NCI-H2227 treated with DMSO at 0.1 percent for 48 hours (cell line): ENCODE measurements around the gene DLG2.
A peak's percentile ranks its signal among the peaks of the same experiment; 100 is the strongest.

Experiments
- DNase-seq: peaks from one replicate; lab custom pipeline; 2025; lab: John Stamatoyannopoulos, UW

The DLG2 gene

GRCh38 chr11:84212468-84213390 lies 1414.4 kb downstream of the DLG2 start:
- peak; percentile 44 for DNase-seq

- DNase-seq: no peak
Observed at GRCh38 chr11:84211896-84212295, 1415.2 kb downstream of the DLG2 start.

GRCh38 chr11:84194696-84195095 lies 1432.4 kb downstream of the DLG2 start:
- DNase-seq: no peak

DNA sequence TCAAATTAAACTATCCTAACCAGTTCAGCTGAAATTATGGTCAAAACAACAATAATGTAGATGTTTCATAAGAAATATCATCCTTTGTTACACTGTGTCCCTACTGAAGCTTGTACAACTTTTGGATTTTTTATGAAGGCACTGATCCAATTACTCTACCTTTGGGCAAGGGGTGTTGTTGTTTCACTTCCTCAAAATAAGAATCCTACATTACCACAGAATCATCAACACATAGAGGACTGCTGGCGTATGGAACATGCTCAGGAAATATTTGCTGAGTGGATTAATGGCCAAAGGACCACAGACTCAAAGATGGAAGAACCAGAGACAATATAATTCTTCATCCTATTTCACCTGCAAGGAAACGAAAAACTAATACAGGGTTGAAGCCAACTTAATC lies 1433.4 kb downstream of the DLG2 start:
- DNase-seq: no peak

DNA sequence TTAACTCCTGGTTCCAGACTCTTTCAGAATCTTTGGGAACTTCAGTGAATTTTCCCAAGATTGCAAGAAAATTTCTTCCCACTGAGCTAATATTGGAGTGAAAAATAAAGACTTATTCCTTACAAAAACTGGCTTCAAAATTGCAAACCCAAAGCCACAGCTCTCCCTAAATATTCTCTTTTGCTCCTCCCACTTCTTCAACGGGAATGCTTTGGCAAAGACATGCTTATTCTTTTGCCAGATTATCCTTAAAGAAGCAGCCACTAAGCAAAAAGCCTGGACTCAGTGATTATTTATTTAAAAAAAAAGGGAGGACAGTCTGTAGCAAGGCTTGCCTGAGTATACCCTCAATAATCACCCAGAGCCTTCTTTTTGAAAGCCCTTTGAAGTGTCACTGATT lies 1438.6 kb downstream of the DLG2 start:
- no peak for DNase-seq

- no peak for DNase-seq
Observed at GRCh38 chr11:84173078-84173477, 1454.1 kb downstream of the DLG2 start.

DNA sequence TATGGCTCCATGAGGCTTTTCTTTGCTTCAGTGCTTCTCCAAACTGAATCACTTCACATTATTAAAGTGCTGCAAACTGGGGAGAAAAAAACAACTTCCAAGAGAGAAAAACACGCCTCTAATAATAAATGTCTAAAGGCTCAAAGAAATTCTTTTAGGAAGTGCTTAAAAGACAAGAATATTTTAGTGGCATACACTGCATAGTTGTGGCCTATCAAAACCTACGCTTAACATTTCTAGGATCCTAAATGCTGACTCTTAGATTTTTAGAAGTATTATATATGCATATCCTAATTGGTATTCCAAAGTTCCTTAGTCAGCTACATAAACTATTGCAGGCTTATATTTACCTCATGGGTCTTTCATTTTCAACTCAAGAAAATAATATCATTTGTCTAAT lies 1462.0 kb downstream of the DLG2 start:
- no peak for DNase-seq

DNA sequence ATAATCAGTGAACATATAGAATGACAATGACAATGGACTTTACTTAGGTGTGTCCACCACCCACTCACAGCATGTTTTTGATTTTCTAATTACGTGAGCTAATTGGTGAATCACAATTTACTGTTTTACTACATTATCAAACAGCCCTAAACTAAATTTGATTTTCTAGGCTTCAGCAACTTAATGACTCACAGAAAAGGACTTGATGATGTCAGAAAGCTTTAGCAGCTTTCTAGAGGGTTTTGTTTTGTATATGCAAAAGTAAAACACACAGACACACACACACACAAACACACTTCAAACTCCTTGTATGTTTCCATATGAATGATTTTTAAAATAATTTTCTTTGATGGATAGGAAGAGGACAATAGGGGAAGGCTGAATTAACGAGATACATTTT lies 1462.4 kb downstream of the DLG2 start:
- DNase-seq: no peak

DNA sequence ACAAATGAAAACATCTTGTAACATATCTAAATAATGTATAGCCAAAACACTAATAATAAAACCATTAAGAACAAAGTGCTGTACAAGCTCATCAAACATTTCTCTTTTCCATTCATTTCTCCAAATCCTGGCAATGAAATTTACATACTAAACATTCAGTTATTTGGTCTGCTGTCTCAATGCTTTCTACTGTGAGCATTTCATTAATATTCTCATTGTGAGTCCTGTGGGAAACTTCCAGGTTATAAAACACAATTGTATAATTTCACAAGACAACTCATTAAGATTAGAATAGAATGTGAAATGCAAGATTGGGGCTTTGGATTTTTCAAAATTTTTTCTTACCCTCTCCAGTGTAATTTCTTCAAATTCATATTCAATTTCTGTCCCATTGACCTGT lies 1464.0 kb downstream of the DLG2 start:
- DNase-seq: no peak

DNA sequence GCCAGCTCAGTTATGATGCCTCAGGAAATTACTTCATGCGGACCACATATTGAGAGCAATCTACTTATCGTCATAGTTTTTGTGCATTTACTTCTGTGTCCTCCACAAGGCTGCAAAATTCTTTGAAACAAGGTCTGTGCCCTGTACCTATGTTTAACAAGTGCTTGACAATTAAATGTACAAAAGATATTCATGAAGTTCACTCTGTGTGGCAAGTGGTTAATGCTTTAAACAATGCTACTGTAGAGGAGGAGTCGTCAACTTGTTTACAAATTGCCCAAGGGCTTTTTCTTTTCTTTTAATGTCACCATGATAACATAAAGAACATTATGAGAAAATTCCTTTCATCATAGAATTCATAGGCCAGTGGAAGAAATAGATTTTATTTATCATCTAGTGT lies 1469.5 kb downstream of the DLG2 start:
- no peak for DNase-seq

GRCh38 chr11:84146826-84147225 lies 1480.3 kb downstream of the DLG2 start:
- no peak for DNase-seq

DNA sequence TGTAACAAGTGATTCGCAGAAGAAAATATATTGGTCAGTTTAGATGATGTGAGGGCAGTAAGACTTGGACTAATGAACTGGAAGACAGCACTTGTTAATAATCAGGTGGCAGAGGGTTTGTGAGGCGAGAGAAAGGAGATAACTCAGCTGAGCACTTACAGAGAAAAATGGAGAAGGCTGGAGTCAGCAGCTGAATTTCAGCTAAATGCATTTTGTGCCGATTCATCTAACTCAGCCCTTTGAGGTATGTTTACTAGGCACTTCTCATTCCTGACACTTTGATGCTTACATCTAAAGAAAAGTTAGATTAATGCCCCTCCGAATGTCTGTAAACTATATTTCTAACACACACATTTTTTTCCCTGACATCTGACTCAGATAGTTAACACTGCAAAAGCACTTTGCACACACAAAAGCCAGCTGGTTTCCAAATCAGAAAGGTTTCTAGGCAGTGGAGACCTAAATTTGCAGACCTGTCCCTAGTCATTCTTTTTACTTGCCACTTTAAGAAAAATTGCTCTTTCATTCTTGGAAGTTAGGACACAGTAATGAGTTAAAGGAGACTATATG lies 1481.4 kb downstream of the DLG2 start:
- no peak for DNase-seq

GRCh38 chr11:84144531-84144930 lies 1482.6 kb downstream of the DLG2 start:
- DNase-seq: no peak

DNA sequence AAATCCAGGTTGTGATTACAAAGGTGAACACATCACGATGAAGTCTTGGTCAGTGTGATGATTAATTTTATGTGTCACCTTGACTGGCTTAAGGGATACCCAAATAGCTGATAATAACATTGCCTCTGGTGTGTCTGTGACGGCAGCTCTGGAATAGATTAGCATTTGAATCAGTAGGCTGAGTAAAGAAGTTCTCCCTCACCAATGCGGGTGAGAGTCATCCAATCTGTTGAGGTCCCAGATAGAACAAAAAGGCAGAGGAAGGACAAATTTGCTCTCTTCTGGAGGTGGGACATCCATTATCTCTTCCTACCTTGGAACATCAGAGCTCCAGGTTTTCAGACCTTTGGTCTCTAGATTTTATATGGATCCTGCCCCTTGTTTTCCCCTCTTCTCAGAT lies 1484.7 kb downstream of the DLG2 start:
- DNase-seq: no peak

DNA sequence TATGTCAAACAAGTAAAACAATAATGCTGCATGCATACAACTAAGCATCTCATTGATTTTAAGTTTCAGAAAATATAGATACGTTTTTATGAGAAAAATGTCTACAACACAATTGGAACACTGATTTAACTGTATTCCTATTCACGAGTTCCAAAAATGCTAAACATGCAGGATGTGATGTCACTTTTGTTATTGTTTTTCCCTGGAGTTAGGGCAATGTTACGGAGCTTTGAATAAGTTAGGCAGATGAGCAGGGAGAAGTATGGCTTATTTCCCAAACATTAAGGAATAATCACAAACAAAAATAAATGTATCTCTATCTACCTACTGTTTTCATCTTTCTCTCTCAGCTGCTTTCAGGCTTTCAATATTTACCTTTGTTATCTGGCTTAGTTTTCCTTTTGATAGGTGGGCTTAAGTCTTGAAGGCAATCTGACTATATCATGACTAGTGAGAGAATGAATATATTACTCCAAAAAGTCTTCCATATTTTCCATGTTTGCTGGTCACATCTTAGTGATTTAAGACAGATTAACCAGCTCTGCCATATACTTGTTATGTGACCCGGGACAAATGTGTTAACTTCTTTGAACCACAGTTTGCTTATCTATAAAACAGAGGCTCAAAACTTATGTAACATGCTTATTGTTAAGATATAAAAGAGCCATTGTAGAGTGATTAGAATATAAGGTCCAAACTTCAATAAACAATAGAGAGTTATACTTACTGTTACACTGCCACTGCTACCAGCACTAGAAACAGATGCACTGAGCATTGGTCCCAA lies 1486.6 kb downstream of the DLG2 start:
- DNase-seq: no peak

- DNase-seq: no peak
Observed at GRCh38 chr11:84137960-84138359, 1489.2 kb downstream of the DLG2 start.

GRCh38 chr11:84137505-84137904 lies 1489.6 kb downstream of the DLG2 start:
- no peak for DNase-seq

DNA sequence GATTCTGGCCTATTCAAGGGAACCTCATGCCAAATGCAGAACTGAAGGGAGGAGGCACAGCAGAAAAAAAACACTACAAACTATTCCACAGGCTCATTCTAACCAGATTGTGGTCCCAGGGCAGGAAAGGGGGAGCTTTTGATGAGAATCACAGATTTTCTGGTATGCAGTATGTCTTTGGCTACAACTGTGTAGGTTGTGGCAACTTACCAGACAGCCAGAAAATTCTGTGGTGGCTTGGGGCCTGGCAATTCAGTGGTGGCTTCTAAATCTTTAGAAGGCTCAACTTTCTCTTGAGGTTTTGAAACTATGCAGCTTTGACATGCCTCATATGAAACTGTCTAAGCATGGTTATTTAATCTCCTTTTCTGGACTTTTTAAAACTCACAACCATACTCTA lies 1490.2 kb downstream of the DLG2 start:
- DNase-seq: no peak

DNA sequence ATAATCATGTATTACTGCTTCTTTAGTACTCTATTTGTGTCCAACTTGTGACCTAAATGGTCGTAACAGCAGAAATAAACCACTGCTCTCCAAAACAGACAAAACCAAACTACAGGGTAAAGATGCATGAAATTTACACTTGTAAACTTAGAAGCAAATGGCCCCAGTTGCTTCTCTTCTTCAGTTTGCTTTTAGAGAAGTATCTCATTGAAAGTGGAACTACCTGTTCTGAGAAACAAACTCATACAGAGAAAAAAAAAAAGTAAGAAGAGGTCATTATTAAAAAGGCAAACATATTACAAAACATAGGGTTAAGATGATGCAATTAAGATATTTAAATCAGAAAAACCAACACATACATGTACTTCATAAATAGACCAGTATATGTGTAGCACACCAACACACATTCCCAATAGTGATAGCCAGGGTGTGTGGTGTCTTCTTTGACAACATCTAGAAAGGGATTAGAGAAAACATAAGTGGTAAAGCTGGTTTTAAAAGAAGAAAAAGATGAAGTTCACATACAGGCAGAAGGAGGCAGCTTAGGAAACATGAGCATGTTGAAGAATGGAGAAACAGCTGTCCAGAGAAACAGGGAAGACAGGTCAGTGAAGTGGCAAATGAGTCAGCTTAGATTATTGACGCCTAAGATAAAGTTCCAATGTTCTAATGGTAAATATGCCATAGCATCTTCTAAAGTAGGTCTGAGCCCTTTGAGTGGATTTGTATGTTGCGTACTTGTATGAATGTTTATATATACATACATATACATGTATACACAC lies 1496.3 kb downstream of the DLG2 start:
- no peak for DNase-seq

GRCh38 chr11:84129961-84130576 lies 1497.1 kb downstream of the DLG2 start:
- no peak for DNase-seq

DNA sequence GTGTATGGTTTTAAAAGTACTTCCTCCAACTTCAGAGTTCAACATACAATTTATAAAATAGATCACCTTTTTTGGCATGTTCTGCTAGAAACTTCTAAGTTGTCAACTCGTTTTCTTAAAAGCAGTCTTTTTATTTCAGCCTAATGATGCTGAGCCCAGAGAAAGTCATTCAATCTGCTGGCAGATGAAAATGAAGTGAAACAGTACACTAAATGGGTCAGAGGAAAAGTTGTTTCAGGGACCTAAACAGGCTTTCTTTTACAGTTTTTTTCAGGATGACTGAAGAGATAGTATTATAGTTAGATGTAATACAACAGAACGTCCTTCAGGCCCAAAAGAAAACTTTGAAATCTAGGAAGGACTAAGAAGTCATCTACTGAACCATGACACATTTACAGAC lies 1498.3 kb downstream of the DLG2 start:
- DNase-seq: no peak

- DNase-seq: no peak
Observed at GRCh38 chr11:84117394-84117793, 1509.8 kb downstream of the DLG2 start.
